ENCODE measurements around the gene IL1RL1.
"Not testable (repeated sequence)": the region's sequence is repeated elsewhere in the genome, so short reads cannot be mapped to it uniquely, and the experiment has no call there.

IL1RL1 gene

GRCh38 chr2:102291319-102292075 lies 19.9 kb upstream of the IL1RL1 start:
- no peak for DNase-seq (ENCODE audit: low read depth, low spot score)

- DNase-seq (ENCODE audit: low read depth, low spot score) = no peak
These were observed 16.4 kb upstream of the IL1RL1 start for GRCh38 chr2:102294802-102295489.

GRCh38 chr2:102295566-102295965 lies 15.8 kb upstream of the IL1RL1 start:
- DNase-seq (ENCODE audit: low read depth, low spot score) = no peak

- no peak for DNase-seq (ENCODE audit: low read depth, low spot score)
These were observed 14.9 kb upstream of the IL1RL1 start for GRCh38 chr2:102296449-102296848.

GRCh38 chr2:102297891-102298290 lies 13.5 kb upstream of the IL1RL1 start:
- no peak for DNase-seq (ENCODE audit: low read depth, low spot score)

GRCh38 chr2:102301867-102302362 lies 9.4 kb upstream of the IL1RL1 start:
- no peak for DNase-seq (ENCODE audit: low read depth, low spot score)

GRCh38 chr2:102302458-102302857 lies 8.9 kb upstream of the IL1RL1 start:
- no peak for DNase-seq (ENCODE audit: low read depth, low spot score)

GRCh38 chr2:102303589-102303988 lies 7.8 kb upstream of the IL1RL1 start:
- DNase-seq (ENCODE audit: low read depth, low spot score) = no peak

- no peak for DNase-seq (ENCODE audit: low read depth, low spot score)
These were observed 7.1 kb upstream of the IL1RL1 start for GRCh38 chr2:102304268-102304667.

GRCh38 chr2:102304711-102305611 lies 6.4 kb upstream of the IL1RL1 start:
- no peak for DNase-seq (ENCODE audit: low read depth, low spot score)

- no peak for DNase-seq (ENCODE audit: low read depth, low spot score)
These were observed 5.2 kb upstream of the IL1RL1 start for GRCh38 chr2:102306125-102306524.

GRCh38 chr2:102313025-102313424 lies 1.7 kb downstream of the IL1RL1 start:
- no peak for DNase-seq (ENCODE audit: low read depth, low spot score)

- no peak for DNase-seq (ENCODE audit: low read depth, low spot score)
These were observed 2.1 kb downstream of the IL1RL1 start for GRCh38 chr2:102313471-102313870.

GRCh38 chr2:102313950-102314349 lies 2.6 kb downstream of the IL1RL1 start:
- DNase-seq (ENCODE audit: low read depth, low spot score) = no peak

GRCh38 chr2:102315921-102316320 lies 4.6 kb downstream of the IL1RL1 start:
- DNase-seq (ENCODE audit: low read depth, low spot score) = no peak

- no peak for DNase-seq (ENCODE audit: low read depth, low spot score)
These were observed 6.4 kb downstream of the IL1RL1 start for GRCh38 chr2:102317715-102318114.

GRCh38 chr2:102318437-102318836 lies 7.1 kb downstream of the IL1RL1 start:
- no peak for DNase-seq (ENCODE audit: low read depth, low spot score)

- no peak for DNase-seq (ENCODE audit: low read depth, low spot score)
These were observed 10.8 kb downstream of the IL1RL1 start for GRCh38 chr2:102321941-102322719.

GRCh38 chr2:102324914-102325313 lies 13.6 kb downstream of the IL1RL1 start:
- not testable (repeated sequence) for DNase-seq (ENCODE audit: low read depth, low spot score)

GRCh38 chr2:102331311-102331980 lies 20.1 kb downstream of the IL1RL1 start:
- no peak for DNase-seq (ENCODE audit: low read depth, low spot score)

GRCh38 chr2:102334486-102334885 lies 23.1 kb downstream of the IL1RL1 start:
- DNase-seq (ENCODE audit: low read depth, low spot score) = no peak
